HepG2 (cell line): ENCODE results near the gene SCAPER. TPM values are rescaled to one million over a fixed set of nuclear protein-coding genes. Genes with fewer than 3 reads are reported as not detected.

ENCODE experiments used
- ARID4A ChIP-seq: sonication (generic); formaldehyde crosslinking; IDR thresholded peaks from 2 replicates; pipeline ENCODE4 v1.5.0; 2020; ENCODE audit warnings: mild to moderate bottlenecking, missing genetic modification reagents, borderline replicate concordance
- CERS6 ChIP-seq: sonication (generic); formaldehyde crosslinking; IDR thresholded peaks from 2 replicates; pipeline ENCODE4 v1.5.0; 2020; ENCODE audit warnings: missing genetic modification reagents
- CHCHD3 ChIP-seq: sonication (generic); formaldehyde crosslinking; IDR thresholded peaks from 2 replicates; pipeline ENCODE4 v1.8.0; 2022; ENCODE audit warnings: mild to moderate bottlenecking, missing genetic modification reagents, moderate library complexity
- DZIP1 ChIP-seq: sonication (generic); formaldehyde crosslinking; IDR thresholded peaks from 2 replicates; pipeline ENCODE4 v1.5.0; 2020; ENCODE audit warnings: mild to moderate bottlenecking, missing genetic modification reagents
- HDAC1 ChIP-seq: sonication (generic); formaldehyde crosslinking; IDR thresholded peaks from 2 replicates; pipeline ENCODE4 v1.5.1; 2020; ENCODE audit warnings: mild to moderate bottlenecking, missing genetic modification reagents
- HOXA5 ChIP-seq: sonication (generic); formaldehyde crosslinking; IDR thresholded peaks from 2 replicates; pipeline ENCODE4 v1.4.0; 2020; ENCODE audit warnings: missing genetic modification reagents
- KDM5A ChIP-seq: fragments of 200-600 bp; sonication (generic); IDR thresholded peaks from 2 replicates; pipeline ENCODE4 v1.7.0; 2018; ENCODE audit warnings: antibody characterized with exemption, mild to moderate bottlenecking, low read length, borderline replicate concordance
- KMT2A ChIP-seq: sonication (generic); formaldehyde crosslinking; IDR thresholded peaks from 2 replicates; pipeline ENCODE4 v1.4.0; 2020; ENCODE audit warnings: missing genetic modification reagents
- PLSCR1 ChIP-seq: sonication (generic); formaldehyde crosslinking; IDR thresholded peaks from 2 replicates; pipeline ENCODE4 v1.5.0; 2020; ENCODE audit warnings: missing genetic modification reagents, mild to moderate bottlenecking, borderline replicate concordance
- SAFB2 ChIP-seq: sonication (generic); formaldehyde crosslinking; IDR thresholded peaks from 2 replicates; pipeline ENCODE4 v1.5.1; 2020; ENCODE audit warnings: missing genetic modification reagents, low read depth, mild to moderate bottlenecking, borderline replicate concordance
- SNAI1 ChIP-seq: sonication (generic); formaldehyde crosslinking; IDR thresholded peaks from 2 replicates; pipeline ENCODE4 v1.5.0; 2020; ENCODE audit warnings: mild to moderate bottlenecking, missing genetic modification reagents, borderline replicate concordance
- THYN1 ChIP-seq: sonication (generic); formaldehyde crosslinking; IDR thresholded peaks from 2 replicates; pipeline ENCODE4 v1.8.1; 2023; ENCODE audit warnings: low read depth, mild to moderate bottlenecking, moderate library complexity, missing genetic modification reagents, borderline replicate concordance
- ZNF296 ChIP-seq: sonication (generic); formaldehyde crosslinking; conservative IDR thresholded peaks from 2 replicates; pipeline ENCODE4 v1.5.0; 2020; ENCODE audit warnings: mild to moderate bottlenecking, missing genetic modification reagents
- ZNF329 ChIP-seq: sonication (generic); formaldehyde crosslinking; IDR thresholded peaks from 2 replicates; pipeline ENCODE4 v1.9.0; 2021; ENCODE audit warnings: low read depth, mild to moderate bottlenecking, missing genetic modification reagents
- ZNF567 ChIP-seq: sonication (generic); formaldehyde crosslinking; IDR thresholded peaks from 2 replicates; pipeline ENCODE4 v1.8.1; 2023; ENCODE audit warnings: mild to moderate bottlenecking, missing genetic modification reagents, borderline replicate concordance
- ZNF879 ChIP-seq: sonication (generic); formaldehyde crosslinking; IDR thresholded peaks from 2 replicates; pipeline ENCODE4 v1.8.1; 2023; ENCODE audit warnings: missing genetic modification reagents
- ZZZ3 ChIP-seq: sonication (generic); formaldehyde crosslinking; IDR thresholded peaks from 2 replicates; pipeline ENCODE4 v1.4.0; 2020; ENCODE audit warnings: missing genetic modification reagents, mild to moderate bottlenecking, borderline replicate concordance
- polyA plus RNA-seq, 8 experiments: library from polyadenylated mRNA; depleted of rRNA in 3 of 8; stranded (reverse) in 7 of 8; unstranded in 1 of 8; fragments of >200 nt; fragmentation: Illumina TruSeq in 4 of 8; extraction: Trizol in 4 of 8; gene quantifications; 2 replicates each; pipeline versions ENCODE4 v1.2.1 to v1.2.3, GENCODE V29; 2011 to 2016; ENCODE audit warnings: low read depth in 4 of 8, missing spikeins in 1 of 8, mixed read lengths in 1 of 8; ENCODE audit not compliant: insufficient read depth in 1 of 8
- total RNA-seq, 5 experiments: library from RNA; depleted of rRNA; stranded (reverse); fragments of >200 nt; fragmentation: Illumina TruSeq; extraction: Trizol; gene quantifications; 2 replicates each; pipeline ENCODE4 v1.2.3, GENCODE V29; 2016; ENCODE audit warnings: low read depth in 1 of 5

The SCAPER gene
- total and polyA plus RNA-seq, 2 of the 13 experiments (the other 11 are each of a cell fraction or from before 2014, with no cell fraction given): 4.3 to 10.5 TPM

GRCh38 chr15:76336254-76337058, 568.7 kb downstream of the SCAPER start, which contains the start of gene ISL2 (continued):
- TF ChIP-seq DZIP1 (CRISPR knock-in tag) (no peak), THYN1 (no peak), ZNF329 (CRISPR knock-in tag) (no peak), KDM5A (peak; percentile 53; the same call in 1 of the 2 replicates), CERS6 (CRISPR knock-in tag) (no peak), ZZZ3 (CRISPR knock-in tag) (no peak), ZNF296 (CRISPR knock-in tag) (0 out of 2 replicates have a peak, but pooled peaks have one; percentile 19), ZNF567 (no peak), ZNF879 (CRISPR knock-in tag) (0 out of 2 replicates have a peak, but pooled peaks have one; percentile 51), HOXA5 (CRISPR knock-in tag) (peak; percentile 86; the same call in 1 of the 2 replicates), SAFB2 (CRISPR knock-in tag) (peak; percentile 47; the same call in 1 of the 2 replicates), HDAC1 (CRISPR knock-in tag) (peak; percentile 66), SNAI1 (0 out of 2 replicates have a peak, but pooled peaks have one; percentile 78), PLSCR1 (CRISPR knock-in tag) (no peak), KMT2A (CRISPR knock-in tag) (peak; percentile 78), CHCHD3 (CRISPR knock-in tag) (no peak), ARID4A (peak; percentile 76; the same call in 1 of the 2 replicates)
